GM12878 (cell line): Measurements from ENCODE around the gene TRPV5. TPM values are rescaled to one million over a fixed set of nuclear protein-coding genes. Genes with fewer than 3 reads are reported as not detected.

ENCODE experiments used
- ATAC-seq: fragments of 200-7000 bp; cut with Tn5 transposase; 3 replicates; pipeline ENCODE4 v1.9.1; 2020; ENCODE audit warnings: mild to moderate bottlenecking, moderate library complexity
- BruUV-seq: library from RNA; stranded (reverse); fragments of 400-500 nt; replicated peaks from 2 replicates; lab custom pipeline; 2021; lab: Mats Ljungman, UMichigan
- CTCF ChIA-PET: fragments of 300-600 bp; sonication (Branson Sonifier 250); formaldehyde crosslinking; extraction: SDS; loops from one replicate; lab custom pipeline; 2021; ENCODE audit warnings: inconsistent platforms; lab: Yijun Ruan, JAX
- POLR2A ChIA-PET: fragments of 350-600 bp; formaldehyde crosslinking; extraction: SDS; loops from one replicate; lab custom pipeline; 2021; ENCODE audit warnings: inconsistent platforms; lab: Charles Lee
- RAD21 ChIA-PET: fragments of 300-600 bp; sonication (Branson Sonifier 250); formaldehyde crosslinking; loops from one replicate; lab custom pipeline; 2023; ENCODE audit warnings: antibody characterized with exemption; ENCODE audit not compliant: unreplicated experiment; lab: Charles Lee
- SMC1A ChIA-PET: fragments of 300-600 bp; sonication (Branson Sonifier 250); formaldehyde crosslinking; loops from one replicate; lab custom pipeline; 2023; ENCODE audit not compliant: unreplicated experiment, uncharacterized antibody; lab: Charles Lee
- DNase-seq: peaks from one replicate; pipeline ENCODE4 v3.0.0-alpha.2; 2011; ENCODE audit warnings: low read depth, low spot score
- FAIRE-seq: peaks from 3 replicates; lab custom pipeline; 2011; peaks lifted over from hg19 to GRCh38; lab: Jason Lieb, UNC
- H2AFZ ChIP-seq: 2 replicates; pipeline ENCODE4 v1.6.0; 2011; ENCODE audit warnings: low read depth, low read length, control low read depth; ENCODE audit not compliant: control insufficient read depth
- H3K27ac ChIP-seq: 2 replicates; pipeline ENCODE4 v1.5.1; 2011; ENCODE audit warnings: control low read depth; ENCODE audit not compliant: control insufficient read depth, insufficient read depth
- H3K27me3 ChIP-seq, 2 experiments: replicated peaks in 1 of 2; 2 replicates each; pipeline versions ENCODE4 v1.6.0 to v1.6.1; 2011; ENCODE audit warnings: low read length in 1 of 2; ENCODE audit not compliant: control insufficient read depth in 2 of 2, insufficient read depth in 2 of 2
- H3K36me3 ChIP-seq, 2 experiments: 2 replicates each; pipeline ENCODE4 v1.5.1; 2011; ENCODE audit warnings: low read length in 1 of 2; ENCODE audit not compliant: control insufficient read depth in 2 of 2, insufficient read depth in 2 of 2
- H3K4me1 ChIP-seq: 2 replicates; pipeline ENCODE4 v1.6.1; 2011; ENCODE audit warnings: mild to moderate bottlenecking, low read length, moderate library complexity, mixed read lengths; ENCODE audit not compliant: control insufficient read depth, insufficient read depth
- H3K4me2 ChIP-seq: 2 replicates; pipeline ENCODE4 v1.6.0; 2011; ENCODE audit warnings: control low read depth; ENCODE audit not compliant: control insufficient read depth, insufficient read depth
- H3K4me3 ChIP-seq: fragments of 200-600 bp; sonication (generic); 2 replicates; pipeline ENCODE4 v1.5.1; 2016
- H3K79me2 ChIP-seq: 2 replicates; pipeline ENCODE4 v1.6.0; 2011; ENCODE audit warnings: low read length; ENCODE audit not compliant: control insufficient read depth, insufficient read depth
- H3K9ac ChIP-seq: 2 replicates; pipeline ENCODE4 v1.8.0; 2011; ENCODE audit warnings: low read length, control low read depth, mixed read lengths; ENCODE audit not compliant: control insufficient read depth, insufficient read depth
- H3K9me3 ChIP-seq: replicated peaks from 3 replicates; pipeline ENCODE4 v1.5.1; 2011; ENCODE audit warnings: mild to moderate bottlenecking, low read length; ENCODE audit not compliant: control insufficient read depth, insufficient read depth
- H4K20me1 ChIP-seq: 2 replicates; pipeline ENCODE4 v1.6.0; 2011; ENCODE audit not compliant: control insufficient read depth, insufficient read depth
- CEBPB ChIP-seq, 2 experiments: fragments of 150-350 bp in 1 of 2; IDR thresholded peaks; 2 replicates each; pipeline ENCODE4 v1.6.1; 2012 to 2014; ENCODE audit warnings: low read depth in 2 of 2, low read length in 2 of 2, borderline replicate concordance in 1 of 2, inconsistent platforms in 1 of 2
- CHD2 ChIP-seq: IDR thresholded peaks from 2 replicates; pipeline ENCODE4 v1.6.1; 2011; ENCODE audit warnings: low read depth, low read length, improper control_type of control experiment, borderline replicate concordance
- CHD4 ChIP-seq: fragments of 200-600 bp; sonication (generic); IDR thresholded peaks from 2 replicates; pipeline ENCODE4 v1.6.1; 2016; ENCODE audit warnings: mild to moderate bottlenecking
- CREM ChIP-seq: IDR thresholded peaks from 2 replicates; pipeline ENCODE4 v1.6.1; 2014; ENCODE audit warnings: antibody characterized with exemption, low read depth
- DPF2 ChIP-seq: fragments of 450-650 bp; IDR thresholded peaks from 2 replicates; pipeline ENCODE4 v1.6.1; 2017; ENCODE audit warnings: mild to moderate bottlenecking
- EZH2 ChIP-seq: IDR thresholded peaks from 2 replicates; pipeline ENCODE4 v1.6.1; 2012; ENCODE audit warnings: low read depth, mild to moderate bottlenecking, control low read depth, inconsistent platforms, low read length, borderline replicate concordance; ENCODE audit not compliant: control insufficient read depth
- GATAD2B ChIP-seq: fragments of 450-650 bp; conservative IDR thresholded peaks from 2 replicates; pipeline ENCODE4 v1.6.1; 2017; ENCODE audit warnings: low read depth, mild to moderate bottlenecking, moderate library complexity
- RFX5 ChIP-seq: IDR thresholded peaks from 2 replicates; pipeline ENCODE4 v1.6.1; 2011; ENCODE audit warnings: low read depth, low read length, improper control_type of control experiment
- SMAD5 ChIP-seq: IDR thresholded peaks from 2 replicates; pipeline ENCODE4 v1.6.1; 2016; ENCODE audit warnings: antibody characterized with exemption, low read depth
- TCF7 ChIP-seq: IDR thresholded peaks from 2 replicates; pipeline ENCODE4 v1.6.1; 2014; ENCODE audit warnings: antibody characterized with exemption, borderline replicate concordance
- WGBS: methylation state at CpG from one replicate; pipeline ENCODE4 v1.1.6; 2016; ENCODE audit warnings: low lambda C conversion rate; ENCODE audit not compliant: insufficient replicate concordance, insufficient coverage; ENCODE audit errors: missing lambda C conversion rate; 5-methylcytosine and 5-hydroxymethylcytosine counted together
- in situ Hi-C: fragments of 300-500 bp; cut with MboI; formaldehyde crosslinking; loops from 9 replicates; pipeline ENCODE4 v1.14.3; 2018; ENCODE audit warnings: mixed read lengths
- intact Hi-C: fragments of 100-400 bp; cut with micrococcal nuclease; formaldehyde crosslinking; loops from one replicate; pipeline ENCODE4 v1.14.2; 2022; ENCODE audit not compliant: unreplicated experiment
- polyA plus RNA-seq, 11 experiments: library from polyadenylated mRNA; depleted of rRNA in 4 of 11; unstranded in 6 of 11; stranded (reverse) in 5 of 11; fragments of >200 nt; fragmentation: Nextera tagmentation in 4 of 11; fragmentation: Illumina TruSeq in 1 of 11; extraction: Ambion mirVana in 4 of 11; extraction: Trizol in 1 of 11; gene quantifications; 1 replicate in 1 of 11; 2 replicates in 10 of 11; pipeline versions ENCODE4 v1.2.1 to v1.2.3, GENCODE V29; 2011 to 2016; ENCODE audit warnings: inconsistent platforms in 2 of 11, missing spikeins in 2 of 11, low read depth in 1 of 11
- total RNA-seq, 4 experiments: library from RNA; depleted of rRNA in 3 of 4; stranded (reverse); fragments of >200 nt in 3 of 4; fragmentation: Illumina TruSeq in 1 of 4; extraction: Trizol in 1 of 4; gene quantifications; 2 replicates each; pipeline versions ENCODE4 v1.2.1 to v1.2.3, GENCODE V29; 2013 to 2021
- TF ChIP-seq, protein P1 (sequence below): IDR thresholded peaks from 2 replicates; pipeline ENCODE4 v1.6.1; 2012; ENCODE audit warnings: low read depth, low read length, improper control_type of control experiment
- TF ChIP-seq, protein P2 (sequence below): fragments of 450-650 bp; conservative IDR thresholded peaks from 2 replicates; pipeline ENCODE4 v1.6.1; 2017; ENCODE audit warnings: mild to moderate bottlenecking, moderate library complexity
- TF ChIP-seq, protein P3 (sequence below), 3 experiments: IDR thresholded peaks in 2 of 3; conservative IDR thresholded peaks in 1 of 3; 2 replicates each; pipeline ENCODE4 v1.5.1; 2011; ENCODE audit warnings: low read depth in 3 of 3, low read length in 3 of 3, mild to moderate bottlenecking in 3 of 3, control low read depth in 2 of 3, moderate library complexity in 2 of 3, inconsistent platforms in 1 of 3, mixed read lengths in 1 of 3; ENCODE audit not compliant: control insufficient read depth in 2 of 3, insufficient read depth in 1 of 3; ENCODE audit errors: extremely low read depth in 1 of 3
- TF ChIP-seq, protein P4 (sequence below): fragments of 450-650 bp; IDR thresholded peaks from 2 replicates; pipeline ENCODE4 v1.6.1; 2017; ENCODE audit warnings: low read depth, mild to moderate bottlenecking, moderate library complexity

Gene TRPV5
- total and polyA plus RNA-seq, 10 of the 15 experiments (the other 5 are each of a cell fraction or from before 2014, with no cell fraction given): not detected

DNA sequence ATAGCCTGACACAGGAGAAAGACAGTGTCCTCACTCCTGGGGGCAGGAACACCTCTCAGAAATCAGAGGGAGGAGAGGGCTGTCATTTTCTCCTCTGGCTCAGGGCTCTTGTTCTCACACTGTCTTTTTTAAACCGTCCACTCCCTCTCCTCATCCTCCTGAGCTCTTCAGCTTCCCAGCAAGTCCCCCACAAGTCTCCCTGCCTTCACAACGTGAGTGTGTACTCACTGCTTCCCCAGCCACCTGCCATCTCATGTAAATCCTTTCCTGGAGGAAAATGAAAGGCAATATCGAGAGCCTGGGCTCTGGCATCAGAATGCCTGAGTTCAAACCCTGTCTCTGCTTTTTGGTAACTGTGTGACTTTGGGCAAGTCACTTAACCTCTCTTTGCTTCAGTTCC lies 11.5 kb upstream of the TRPV5 start:
- 0% methylated on average over 3 of the region's 3 CpGs for WGBS
- FAIRE-seq (no peak), DNase-seq (no peak), ATAC-seq (no peak)
- no peaks in the 10 kb centered on the region for H3K79me2 ChIP-seq
- intact Hi-C loops: no loop called here
- H3K27ac ChIP-seq: no peak overlapping the region
- SMC1A ChIA-PET: no interaction called here
- H3K9ac ChIP-seq: no peak overlapping the region
- TF ChIP-seq CREM (no peak), DPF2 (no peak), GATAD2B (no peak), CEBPB (IDR thresholded peaks at IDR 0.05; ENCODE audit: borderline replicate concordance in 1 of 2, low read depth in 2 of 2, low read length in 2 of 2) (no peak), CHD4 (no peak), TCF7 (no peak), SMAD5 (no peak), RFX5 (no peak), EZH2 (no peak), CHD2 (no peak)
- TF ChIP-seq, protein P1, sequence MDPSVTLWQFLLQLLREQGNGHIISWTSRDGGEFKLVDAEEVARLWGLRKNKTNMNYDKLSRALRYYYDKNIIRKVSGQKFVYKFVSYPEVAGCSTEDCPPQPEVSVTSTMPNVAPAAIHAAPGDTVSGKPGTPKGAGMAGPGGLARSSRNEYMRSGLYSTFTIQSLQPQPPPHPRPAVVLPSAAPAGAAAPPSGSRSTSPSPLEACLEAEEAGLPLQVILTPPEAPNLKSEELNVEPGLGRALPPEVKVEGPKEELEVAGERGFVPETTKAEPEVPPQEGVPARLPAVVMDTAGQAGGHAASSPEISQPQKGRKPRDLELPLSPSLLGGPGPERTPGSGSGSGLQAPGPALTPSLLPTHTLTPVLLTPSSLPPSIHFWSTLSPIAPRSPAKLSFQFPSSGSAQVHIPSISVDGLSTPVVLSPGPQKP: no peak
- TF ChIP-seq, protein P2, sequence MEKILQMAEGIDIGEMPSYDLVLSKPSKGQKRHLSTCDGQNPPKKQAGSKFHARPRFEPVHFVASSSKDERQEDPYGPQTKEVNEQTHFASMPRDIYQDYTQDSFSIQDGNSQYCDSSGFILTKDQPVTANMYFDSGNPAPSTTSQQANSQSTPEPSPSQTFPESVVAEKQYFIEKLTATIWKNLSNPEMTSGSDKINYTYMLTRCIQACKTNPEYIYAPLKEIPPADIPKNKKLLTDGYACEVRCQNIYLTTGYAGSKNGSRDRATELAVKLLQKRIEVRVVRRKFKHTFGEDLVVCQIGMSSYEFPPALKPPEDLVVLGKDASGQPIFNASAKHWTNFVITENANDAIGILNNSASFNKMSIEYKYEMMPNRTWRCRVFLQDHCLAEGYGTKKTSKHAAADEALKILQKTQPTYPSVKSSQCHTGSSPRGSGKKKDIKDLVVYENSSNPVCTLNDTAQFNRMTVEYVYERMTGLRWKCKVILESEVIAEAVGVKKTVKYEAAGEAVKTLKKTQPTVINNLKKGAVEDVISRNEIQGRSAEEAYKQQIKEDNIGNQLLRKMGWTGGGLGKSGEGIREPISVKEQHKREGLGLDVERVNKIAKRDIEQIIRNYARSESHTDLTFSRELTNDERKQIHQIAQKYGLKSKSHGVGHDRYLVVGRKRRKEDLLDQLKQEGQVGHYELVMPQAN: no peak
- TF ChIP-seq, protein P3, sequence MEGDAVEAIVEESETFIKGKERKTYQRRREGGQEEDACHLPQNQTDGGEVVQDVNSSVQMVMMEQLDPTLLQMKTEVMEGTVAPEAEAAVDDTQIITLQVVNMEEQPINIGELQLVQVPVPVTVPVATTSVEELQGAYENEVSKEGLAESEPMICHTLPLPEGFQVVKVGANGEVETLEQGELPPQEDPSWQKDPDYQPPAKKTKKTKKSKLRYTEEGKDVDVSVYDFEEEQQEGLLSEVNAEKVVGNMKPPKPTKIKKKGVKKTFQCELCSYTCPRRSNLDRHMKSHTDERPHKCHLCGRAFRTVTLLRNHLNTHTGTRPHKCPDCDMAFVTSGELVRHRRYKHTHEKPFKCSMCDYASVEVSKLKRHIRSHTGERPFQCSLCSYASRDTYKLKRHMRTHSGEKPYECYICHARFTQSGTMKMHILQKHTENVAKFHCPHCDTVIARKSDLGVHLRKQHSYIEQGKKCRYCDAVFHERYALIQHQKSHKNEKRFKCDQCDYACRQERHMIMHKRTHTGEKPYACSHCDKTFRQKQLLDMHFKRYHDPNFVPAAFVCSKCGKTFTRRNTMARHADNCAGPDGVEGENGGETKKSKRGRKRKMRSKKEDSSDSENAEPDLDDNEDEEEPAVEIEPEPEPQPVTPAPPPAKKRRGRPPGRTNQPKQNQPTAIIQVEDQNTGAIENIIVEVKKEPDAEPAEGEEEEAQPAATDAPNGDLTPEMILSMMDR (IDR thresholded peaks at IDR 0.05 in 2 of 3, conservative IDR thresholded peaks at IDR 0.05 in 1 of 3; ENCODE audit: control insufficient read depth in 2 of 3, extremely low read depth in 1 of 3, insufficient read depth in 1 of 3, low read depth in 3 of 3, low read length in 3 of 3): no peak
- TF ChIP-seq, protein P4, sequence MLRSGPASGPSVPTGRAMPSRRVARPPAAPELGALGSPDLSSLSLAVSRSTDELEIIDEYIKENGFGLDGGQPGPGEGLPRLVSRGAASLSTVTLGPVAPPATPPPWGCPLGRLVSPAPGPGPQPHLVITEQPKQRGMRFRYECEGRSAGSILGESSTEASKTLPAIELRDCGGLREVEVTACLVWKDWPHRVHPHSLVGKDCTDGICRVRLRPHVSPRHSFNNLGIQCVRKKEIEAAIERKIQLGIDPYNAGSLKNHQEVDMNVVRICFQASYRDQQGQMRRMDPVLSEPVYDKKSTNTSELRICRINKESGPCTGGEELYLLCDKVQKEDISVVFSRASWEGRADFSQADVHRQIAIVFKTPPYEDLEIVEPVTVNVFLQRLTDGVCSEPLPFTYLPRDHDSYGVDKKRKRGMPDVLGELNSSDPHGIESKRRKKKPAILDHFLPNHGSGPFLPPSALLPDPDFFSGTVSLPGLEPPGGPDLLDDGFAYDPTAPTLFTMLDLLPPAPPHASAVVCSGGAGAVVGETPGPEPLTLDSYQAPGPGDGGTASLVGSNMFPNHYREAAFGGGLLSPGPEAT: no peak
- POLR2A ChIA-PET: no interaction called here
- RAD21 ChIA-PET: no interaction called here
- BruUV-seq: no TSS peak
- no peaks in the 10 kb centered on the region; the same call in 2 of the 3 replicates for H3K9me3 ChIP-seq
- H3K4me3 ChIP-seq: no peak overlapping the region
- H3K36me3 ChIP-seq: no peaks in the 10 kb centered on the region
- no peaks in the 10 kb centered on the region for H4K20me1 ChIP-seq
- H3K4me2 ChIP-seq: no peak overlapping the region
- CTCF ChIA-PET: no interaction called here
- no peaks in the 10 kb centered on the region for H3K4me1 ChIP-seq
- H2AFZ ChIP-seq: no peak overlapping the region
- in situ Hi-C loops: no loop called here
- no peaks in the 10 kb centered on the region; a peak in 1 of 4 replicates for H3K27me3 ChIP-seq
